KMS-11 (cell line): Measurements from ENCODE around the gene KIF26B.

Experiments used
- H2AFZ ChIP-seq: fragments of 200-600 bp; sonication (generic); 2 replicates; pipeline ENCODE4 v1.6.1; 2016; ENCODE audit warnings: antibody characterized with exemption, mixed run types, low read depth
- H3K27ac ChIP-seq: fragments of 200-600 bp; sonication (generic); 2 replicates; pipeline ENCODE4 v1.6.1; 2016; ENCODE audit warnings: mild to moderate bottlenecking, mixed run types
- H3K27me3 ChIP-seq: fragments of 200-600 bp; sonication (generic); 2 replicates; pipeline ENCODE4 v1.6.1; 2017; ENCODE audit warnings: mild to moderate bottlenecking, low read depth, mixed run types, moderate library complexity; ENCODE audit not compliant: insufficient read depth
- H3K36me3 ChIP-seq: fragments of 200-600 bp; sonication (generic); 2 replicates; pipeline ENCODE4 v1.6.1; 2017; ENCODE audit warnings: mild to moderate bottlenecking, mixed run types; ENCODE audit not compliant: insufficient read depth
- H3K4me1 ChIP-seq: fragments of 200-600 bp; sonication (generic); 2 replicates; pipeline ENCODE4 v1.6.1; 2016; ENCODE audit warnings: mild to moderate bottlenecking, low read depth, mixed run types; ENCODE audit not compliant: poor library complexity, severe bottlenecking
- H3K4me2 ChIP-seq: fragments of 200-600 bp; sonication (generic); 2 replicates; pipeline ENCODE4 v1.7.0; 2016; ENCODE audit warnings: mild to moderate bottlenecking, mixed run types
- H3K4me3 ChIP-seq: fragments of 200-600 bp; sonication (generic); IDR thresholded peaks from 2 replicates; pipeline ENCODE4 v1.6.1; 2017; ENCODE audit warnings: low read depth, low read length, mixed read lengths; ENCODE audit not compliant: insufficient read depth
- H3K79me2 ChIP-seq: fragments of 200-600 bp; sonication (generic); 2 replicates; pipeline ENCODE4 v1.6.1; 2016; ENCODE audit warnings: low read depth, mixed run types; ENCODE audit not compliant: insufficient read depth
- H3K9ac ChIP-seq: fragments of 200-600 bp; sonication (generic); 2 replicates; pipeline ENCODE4 v1.6.1; 2016; ENCODE audit warnings: mild to moderate bottlenecking, mixed run types
- H4K20me1 ChIP-seq: fragments of 200-600 bp; sonication (generic); 2 replicates; pipeline ENCODE4 v1.6.1; 2016; ENCODE audit warnings: mild to moderate bottlenecking, mixed run types; ENCODE audit not compliant: insufficient read depth
- TF ChIP-seq, protein P1 (sequence below): fragments of 200-600 bp; sonication (generic); conservative IDR thresholded peaks from 2 replicates; pipeline ENCODE4 v1.6.1; 2017; ENCODE audit warnings: low read depth, mild to moderate bottlenecking, antibody characterized with exemption, low read length, moderate library complexity, mixed read lengths

Gene KIF26B

DNA sequence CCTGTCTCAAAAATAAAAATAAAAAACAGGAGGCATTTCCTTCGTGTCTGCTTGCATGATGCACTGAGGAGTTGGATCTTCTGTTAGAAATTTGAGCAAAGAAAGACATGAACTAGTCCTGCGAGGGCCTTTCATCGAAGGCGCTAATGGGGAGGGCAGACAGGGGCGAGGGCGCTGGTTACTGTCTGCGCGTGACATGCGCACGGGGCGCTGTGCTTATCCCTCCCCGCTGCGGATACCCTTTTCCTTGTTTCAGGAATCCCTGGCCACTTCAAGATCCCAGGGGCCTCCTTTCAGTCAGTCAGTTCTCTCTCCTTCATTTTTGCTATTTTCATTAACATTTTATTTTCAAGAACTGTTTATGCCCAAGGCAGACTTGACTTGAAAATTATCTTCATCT, 545.8 kb downstream of the KIF26B start:
- Histone ChIP-seq H3K79me2 (no peaks in the 10 kb centered on the region), H4K20me1 (no peaks in the 10 kb centered on the region), H3K27me3 (no peaks in the 10 kb centered on the region), H3K27ac (no peak overlapping the region), H3K4me2 (no peak overlapping the region), H3K4me3 (no peak overlapping the region), H2AFZ (no peak overlapping the region), H3K9ac (no peak overlapping the region), H3K36me3 (no peaks in the 10 kb centered on the region), H3K4me1 (no peaks in the 10 kb centered on the region)
- TF ChIP-seq, protein P1, sequence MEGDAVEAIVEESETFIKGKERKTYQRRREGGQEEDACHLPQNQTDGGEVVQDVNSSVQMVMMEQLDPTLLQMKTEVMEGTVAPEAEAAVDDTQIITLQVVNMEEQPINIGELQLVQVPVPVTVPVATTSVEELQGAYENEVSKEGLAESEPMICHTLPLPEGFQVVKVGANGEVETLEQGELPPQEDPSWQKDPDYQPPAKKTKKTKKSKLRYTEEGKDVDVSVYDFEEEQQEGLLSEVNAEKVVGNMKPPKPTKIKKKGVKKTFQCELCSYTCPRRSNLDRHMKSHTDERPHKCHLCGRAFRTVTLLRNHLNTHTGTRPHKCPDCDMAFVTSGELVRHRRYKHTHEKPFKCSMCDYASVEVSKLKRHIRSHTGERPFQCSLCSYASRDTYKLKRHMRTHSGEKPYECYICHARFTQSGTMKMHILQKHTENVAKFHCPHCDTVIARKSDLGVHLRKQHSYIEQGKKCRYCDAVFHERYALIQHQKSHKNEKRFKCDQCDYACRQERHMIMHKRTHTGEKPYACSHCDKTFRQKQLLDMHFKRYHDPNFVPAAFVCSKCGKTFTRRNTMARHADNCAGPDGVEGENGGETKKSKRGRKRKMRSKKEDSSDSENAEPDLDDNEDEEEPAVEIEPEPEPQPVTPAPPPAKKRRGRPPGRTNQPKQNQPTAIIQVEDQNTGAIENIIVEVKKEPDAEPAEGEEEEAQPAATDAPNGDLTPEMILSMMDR = no peak

- Histone ChIP-seq H3K27me3 (no peaks in the 10 kb centered on the region), H3K4me1 (no peaks in the 10 kb centered on the region)
- TF ChIP-seq, protein P1 = no peak
Observed at GRCh38 chr1:245701631-245702030, 546.8 kb downstream of the KIF26B start.

GRCh38 chr1:245702346-245702745, 547.6 kb downstream of the KIF26B start:
- no peak overlapping the region for H3K9ac ChIP-seq
- no peaks in the 10 kb centered on the region for H3K4me1 ChIP-seq
- no peaks in the 10 kb centered on the region for H3K79me2 ChIP-seq
- H3K27ac ChIP-seq = no peak overlapping the region
- H3K4me3 ChIP-seq = no peak overlapping the region
- no peaks in the 10 kb centered on the region for H3K36me3 ChIP-seq
- TF ChIP-seq, protein P1 = no peak
- no peaks in the 10 kb centered on the region for H3K27me3 ChIP-seq
- no peak overlapping the region for H3K4me2 ChIP-seq
- no peak overlapping the region for H2AFZ ChIP-seq
- no peaks in the 10 kb centered on the region for H4K20me1 ChIP-seq

More at GRCh38 chr1:245701631-245702030, 546.8 kb downstream of the KIF26B start:
- H3K27ac ChIP-seq = no peak overlapping the region
- no peak overlapping the region for H3K9ac ChIP-seq
- H3K4me2 ChIP-seq = no peak overlapping the region
- no peaks in the 10 kb centered on the region for H4K20me1 ChIP-seq
- no peaks in the 10 kb centered on the region for H3K79me2 ChIP-seq
- H2AFZ ChIP-seq = no peak overlapping the region
- H3K36me3 ChIP-seq = no peaks in the 10 kb centered on the region
- no peak overlapping the region for H3K4me3 ChIP-seq

DNA sequence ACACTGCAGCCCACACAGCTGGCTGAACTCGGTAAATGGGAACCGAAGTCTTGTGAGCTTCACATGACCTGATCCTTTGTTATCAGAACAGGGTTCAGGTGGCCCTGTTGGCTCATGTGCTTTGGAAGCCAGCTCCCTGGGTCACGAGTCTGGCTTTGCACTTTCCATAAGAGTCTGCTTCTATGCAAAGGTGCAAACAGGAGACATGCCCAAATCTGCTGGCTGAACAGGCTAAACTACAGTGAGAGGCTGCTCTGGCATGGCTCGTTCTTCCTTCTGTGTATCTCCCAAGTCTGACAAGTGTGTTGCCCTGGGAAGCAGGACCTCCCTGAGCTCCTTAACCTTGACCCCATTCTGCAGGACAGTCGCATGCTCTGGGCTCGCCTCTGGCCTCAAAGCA, 549.6 kb downstream of the KIF26B start:
- Histone ChIP-seq H4K20me1 (no peaks in the 10 kb centered on the region), H3K27ac (no peak overlapping the region), H3K79me2 (no peaks in the 10 kb centered on the region)

More for the DNA sequence above, 549.6 kb downstream of the KIF26B start:
- no peak overlapping the region for H3K4me3 ChIP-seq
- TF ChIP-seq, protein P1 = no peak
- H3K4me1 ChIP-seq = no peaks in the 10 kb centered on the region
- no peaks in the 10 kb centered on the region for H3K27me3 ChIP-seq
- H2AFZ ChIP-seq = no peak overlapping the region
- no peaks in the 10 kb centered on the region for H3K36me3 ChIP-seq
- H3K9ac ChIP-seq = no peak overlapping the region
- H3K4me2 ChIP-seq = no peak overlapping the region
